Fibroblast of lung (primary cell): ENCODE data around the gene ADGRB3. TPM values are rescaled to one million over a fixed set of nuclear protein-coding genes. Genes with fewer than 3 reads are reported as not detected.

Experiments
- DNase-seq, 2 donors: peaks; one replicate each; pipeline versions ENCODE4 v3.0.0 to v3.0.0-alpha.2; 2010; ENCODE audit warnings: low read depth in 2 of 2
- H2AFZ ChIP-seq: 2 replicates; pipeline ENCODE4 v1.5.1; 2012; ENCODE audit warnings: low read length, control low read depth, inconsistent platforms
- H3K27ac ChIP-seq: 2 replicates; pipeline ENCODE4 v1.5.1; 2011; ENCODE audit warnings: low read length, control low read depth; ENCODE audit not compliant: insufficient read depth
- H3K27me3 ChIP-seq: 2 replicates; pipeline ENCODE4 v1.5.1; 2011; ENCODE audit warnings: mild to moderate bottlenecking, low read length; ENCODE audit not compliant: control insufficient read depth, insufficient read depth
- H3K36me3 ChIP-seq: 2 replicates; pipeline ENCODE4 v1.5.1; 2011; ENCODE audit warnings: low read length; ENCODE audit not compliant: control insufficient read depth, insufficient read depth
- H3K4me1 ChIP-seq: 2 replicates; pipeline ENCODE4 v1.5.1; 2011; ENCODE audit warnings: low read length; ENCODE audit not compliant: control insufficient read depth, insufficient read depth; ENCODE audit errors: extremely low read depth
- H3K4me2 ChIP-seq: 2 replicates; pipeline ENCODE4 v1.5.1; 2011; ENCODE audit warnings: low read length, control low read depth; ENCODE audit not compliant: insufficient read depth; ENCODE audit errors: extremely low read depth
- H3K4me3 ChIP-seq, 4 experiments: fragments of 200-600 bp in 1 of 4; sonication (generic) in 1 of 4; replicated peaks in 1 of 4; 2 replicates each; pipeline ENCODE4 v1.5.1; 2011 to 2016; ENCODE audit warnings: low read length in 4 of 4, low read depth in 3 of 4, mild to moderate bottlenecking in 3 of 4, control low read depth in 2 of 4, inconsistent platforms in 1 of 4, mixed read lengths in 1 of 4; ENCODE audit not compliant: insufficient read depth in 1 of 4; ENCODE audit errors: control extremely low read depth in 1 of 4
- H3K79me2 ChIP-seq: 2 replicates; pipeline ENCODE4 v1.5.1; 2012; ENCODE audit warnings: mild to moderate bottlenecking, low read length, inconsistent platforms; ENCODE audit not compliant: control insufficient read depth, insufficient read depth
- H3K9ac ChIP-seq: 2 replicates; pipeline ENCODE4 v1.5.1; 2011; ENCODE audit warnings: mild to moderate bottlenecking, low read length, control low read depth; ENCODE audit not compliant: insufficient read depth
- H3K9me3 ChIP-seq: 2 replicates; pipeline ENCODE4 v1.5.1; 2012; ENCODE audit warnings: low read depth, low read length; ENCODE audit not compliant: control insufficient read depth, insufficient read depth
- H4K20me1 ChIP-seq: 2 replicates; pipeline ENCODE4 v1.5.1; 2011; ENCODE audit warnings: low read length; ENCODE audit not compliant: control insufficient read depth, insufficient read depth; ENCODE audit errors: extremely low read depth
- CTCF ChIP-seq, 2 donors: IDR thresholded peaks in 1 of 2; conservative IDR thresholded peaks in 1 of 2; 1 replicate in 1 of 2; 2 replicates in 1 of 2; pipeline ENCODE4 v1.5.1; 2011 to 2012; ENCODE audit warnings: low read length in 2 of 2, control low read depth in 1 of 2, inconsistent platforms in 1 of 2, low read depth in 1 of 2, mild to moderate bottlenecking in 1 of 2
- EZH2 ChIP-seq: IDR thresholded peaks from 2 replicates; pipeline ENCODE4 v1.5.1; 2012; ENCODE audit warnings: low read length, control low read depth, mild to moderate bottlenecking; ENCODE audit errors: missing control alignments
- polyA plus RNA-seq, 2 donors: library from polyadenylated mRNA; depleted of rRNA in 1 of 2; stranded (reverse) in 1 of 2; unstranded in 1 of 2; fragments of >200 nt; gene quantifications; 2 replicates each; pipeline ENCODE4 v1.2.1, GENCODE V29; 2011 to 2012; ENCODE audit warnings: missing spikeins in 1 of 2
- total RNA-seq: library from RNA; depleted of rRNA; stranded (reverse); fragments of >200 nt; gene quantifications from 2 replicates; pipeline ENCODE4 v1.2.1, GENCODE V29; 2014

The ADGRB3 gene
- total and polyA plus RNA-seq, 2 donors (not counting 1 experiment from before 2014, with no cell fraction given): 0.33 TPM; not detected in 1

GRCh38 chr6:69220375-69220774 lies 585.3 kb downstream of the ADGRB3 start:
- no peak for TF ChIP-seq CTCF (conservative IDR thresholded peaks at IDR 0.05 in 1 of 2, IDR thresholded peaks at IDR 0.05 in 1 of 2; ENCODE audit: low read depth in 1 of 2, low read length in 2 of 2)
- TF ChIP-seq EZH2: no peak
- Histone ChIP-seq H3K4me3 (no peak overlapping the region), H2AFZ (no peak overlapping the region), H3K27me3 (no peaks in the 10 kb centered on the region), H4K20me1 (no peaks in the 10 kb centered on the region), H3K9ac (no peak overlapping the region), H3K4me1 (no peaks in the 10 kb centered on the region), H3K9me3 (no peaks in the 10 kb centered on the region), H3K36me3 (no peaks in the 10 kb centered on the region), H3K27ac (no peak overlapping the region), H3K79me2 (no peaks in the 10 kb centered on the region), H3K4me2 (no peak overlapping the region)
- no peak for DNase-seq

- TF ChIP-seq CTCF (conservative IDR thresholded peaks at IDR 0.05 in 1 of 2, IDR thresholded peaks at IDR 0.05 in 1 of 2; ENCODE audit: low read depth in 1 of 2, low read length in 2 of 2) (no peak), EZH2 (no peak)
- Histone ChIP-seq H3K36me3 (no peaks in the 10 kb centered on the region), H3K9ac (no peak overlapping the region), H2AFZ (no peak overlapping the region), H3K9me3 (no peaks in the 10 kb centered on the region), H3K27me3 (no peaks in the 10 kb centered on the region), H4K20me1 (no peaks in the 10 kb centered on the region), H3K4me1 (no peaks in the 10 kb centered on the region), H3K4me3 (no peak overlapping the region), H3K79me2 (no peaks in the 10 kb centered on the region), H3K27ac (no peak overlapping the region), H3K4me2 (no peak overlapping the region)
- DNase-seq: no peak
Observed at GRCh38 chr6:69232008-69232407, 596.9 kb downstream of the ADGRB3 start.

GRCh38 chr6:69232496-69232895 lies 597.4 kb downstream of the ADGRB3 start:
- Histone ChIP-seq H2AFZ (no peak overlapping the region), H3K9me3 (no peaks in the 10 kb centered on the region), H3K4me1 (no peaks in the 10 kb centered on the region), H3K79me2 (no peaks in the 10 kb centered on the region), H3K27ac (no peak overlapping the region), H3K36me3 (no peaks in the 10 kb centered on the region), H3K4me3 (no peak overlapping the region), H3K27me3 (no peaks in the 10 kb centered on the region), H3K4me2 (no peak overlapping the region), H4K20me1 (no peaks in the 10 kb centered on the region), H3K9ac (no peak overlapping the region)
- TF ChIP-seq EZH2: no peak
- no peak for TF ChIP-seq CTCF (conservative IDR thresholded peaks at IDR 0.05 in 1 of 2, IDR thresholded peaks at IDR 0.05 in 1 of 2; ENCODE audit: low read depth in 1 of 2, low read length in 2 of 2)
- DNase-seq: no peak
